SH-SY5Y (cell line): ENCODE data around the gene SLCO4A1.

Experiments
- GATA2 ChIP-seq: IDR thresholded peaks from 2 replicates; pipeline ENCODE4 v1.6.1; 2011; ENCODE audit warnings: mild to moderate bottlenecking, low read depth, low read length
- GATA3 ChIP-seq: IDR thresholded peaks from 2 replicates; pipeline ENCODE4 v1.6.1; 2011; ENCODE audit warnings: low read depth, mild to moderate bottlenecking, low read length, moderate library complexity

Gene SLCO4A1

DNA sequence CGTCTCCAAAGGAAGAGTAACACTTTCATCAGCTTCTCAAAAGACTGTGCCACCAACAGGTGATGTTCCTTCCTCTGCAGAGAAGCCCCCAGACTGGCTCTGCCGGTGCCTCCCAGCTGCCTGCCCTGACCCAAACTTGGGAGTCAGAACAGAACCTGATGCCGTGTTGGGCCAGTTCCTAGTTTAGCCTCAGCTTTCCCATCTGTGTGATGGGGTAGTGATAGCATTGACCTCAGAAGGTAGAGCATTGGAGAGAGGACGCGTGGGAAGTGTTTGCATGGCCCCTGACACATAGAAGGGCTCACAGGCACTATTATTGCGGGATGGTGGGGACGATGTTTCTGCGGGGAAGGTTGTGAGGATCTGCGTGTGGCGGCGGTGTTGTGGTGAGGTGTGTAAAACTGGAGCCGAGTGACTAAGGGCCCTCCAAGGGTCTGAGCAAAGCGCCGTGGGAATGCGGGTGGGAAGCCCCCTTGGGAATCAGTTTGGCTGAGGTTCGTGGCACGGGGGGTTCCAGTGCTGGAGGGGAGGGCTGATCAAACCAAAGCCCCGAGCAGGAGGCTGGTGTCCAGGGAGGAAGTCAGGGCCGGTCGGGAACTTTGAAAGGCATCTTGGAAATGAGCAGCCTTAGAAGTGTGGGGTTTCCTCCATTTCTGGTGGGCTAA, 68.0 kb downstream of the SLCO4A1 start:
- TF ChIP-seq GATA2 (no peak), GATA3 (no peak)

- TF ChIP-seq GATA3 (no peak), GATA2 (no peak)
Observed at GRCh38 chr20:62710886-62711702, 68.8 kb downstream of the SLCO4A1 start.

GRCh38 chr20:62711703-62712101, 69.4 kb downstream of the SLCO4A1 start:
- TF ChIP-seq GATA2: no peak
- TF ChIP-seq GATA3: no peak

DNA sequence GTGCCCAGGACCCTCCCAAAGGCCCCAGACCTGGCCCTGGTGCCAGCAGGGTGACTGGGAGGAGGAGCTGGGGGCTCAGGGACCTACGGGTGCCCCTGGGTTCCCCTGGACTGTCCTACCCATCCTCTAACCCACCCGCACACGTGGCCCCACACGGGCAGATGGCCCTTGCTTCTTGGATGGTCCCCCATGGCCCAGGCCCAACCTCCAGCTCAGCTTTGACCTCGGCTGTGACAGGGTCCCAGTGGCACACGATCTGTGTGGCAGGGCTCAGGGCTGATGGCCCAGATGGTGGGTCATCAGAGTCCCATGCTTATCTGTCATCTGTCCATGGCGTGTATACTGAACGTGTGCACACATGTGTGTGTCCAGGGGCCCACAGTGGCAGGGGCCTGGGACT, 70.3 kb downstream of the SLCO4A1 start:
- TF ChIP-seq GATA2: no peak
- no peak for TF ChIP-seq GATA3

GRCh38 chr20:62714006-62714405, 71.7 kb downstream of the SLCO4A1 start:
- TF ChIP-seq GATA2: no peak
- TF ChIP-seq GATA3: no peak

GRCh38 chr20:62714799-62715198, 72.5 kb downstream of the SLCO4A1 start:
- no peak for TF ChIP-seq GATA3
- no peak for TF ChIP-seq GATA2

DNA sequence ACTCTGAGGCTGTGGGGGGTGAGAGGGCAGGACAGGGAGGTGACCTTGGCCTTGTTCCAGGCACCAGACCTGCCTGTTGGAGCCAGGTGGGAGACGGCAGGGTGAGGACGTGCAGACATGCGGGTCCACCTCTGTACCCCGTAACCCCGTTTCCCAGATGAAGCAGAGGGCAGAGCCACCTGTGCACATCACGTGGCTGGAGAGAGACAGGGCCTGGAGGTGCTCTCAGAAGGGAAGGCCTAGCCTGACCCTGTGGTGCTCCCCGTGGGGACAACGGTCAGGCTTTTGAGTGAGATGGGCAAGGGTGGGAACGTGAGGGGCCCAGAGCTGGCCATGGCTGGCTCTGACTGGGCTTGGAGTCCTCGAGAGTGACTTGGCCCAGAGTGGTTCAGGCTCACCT, 72.9 kb downstream of the SLCO4A1 start:
- TF ChIP-seq GATA2 (no peak), GATA3 (no peak)

DNA sequence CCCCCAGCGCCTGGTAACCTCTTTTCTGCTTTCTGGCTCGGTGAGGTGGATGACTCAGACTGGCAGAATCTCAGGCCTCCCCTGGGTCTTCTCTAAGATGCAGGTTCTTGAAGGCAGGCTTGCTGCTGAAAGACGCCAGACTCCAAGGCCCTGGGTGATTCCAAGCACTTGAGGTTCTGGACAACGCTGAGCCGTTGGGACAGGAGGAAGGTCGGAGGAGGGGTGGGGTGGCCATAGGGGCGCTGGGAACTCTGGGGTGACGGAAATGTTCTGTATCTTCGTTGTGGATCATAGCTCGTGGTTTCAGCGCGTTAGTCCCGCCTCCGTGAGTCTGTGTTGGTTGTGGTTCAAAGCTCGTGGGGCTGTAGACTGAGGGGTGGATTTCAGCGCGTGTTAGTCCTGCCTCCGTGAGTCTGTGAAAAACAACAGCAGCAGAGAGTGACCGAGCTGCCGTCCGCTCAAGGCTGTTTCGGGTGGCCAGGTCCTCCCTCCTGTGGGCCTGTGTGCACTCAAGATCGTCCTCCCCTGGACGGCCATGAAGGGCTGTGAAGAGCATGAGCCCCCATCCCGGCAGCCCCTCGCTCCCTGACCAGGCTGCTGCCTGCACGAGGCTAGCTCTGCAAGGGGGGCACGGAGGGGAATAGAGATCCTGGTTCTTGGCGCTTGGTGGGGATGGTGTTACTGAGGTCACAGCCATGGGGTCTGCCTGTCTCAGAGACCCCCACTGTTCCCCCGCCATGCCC, 74.1 kb downstream of the SLCO4A1 start:
- TF ChIP-seq GATA3: no peak
- TF ChIP-seq GATA2: no peak

DNA sequence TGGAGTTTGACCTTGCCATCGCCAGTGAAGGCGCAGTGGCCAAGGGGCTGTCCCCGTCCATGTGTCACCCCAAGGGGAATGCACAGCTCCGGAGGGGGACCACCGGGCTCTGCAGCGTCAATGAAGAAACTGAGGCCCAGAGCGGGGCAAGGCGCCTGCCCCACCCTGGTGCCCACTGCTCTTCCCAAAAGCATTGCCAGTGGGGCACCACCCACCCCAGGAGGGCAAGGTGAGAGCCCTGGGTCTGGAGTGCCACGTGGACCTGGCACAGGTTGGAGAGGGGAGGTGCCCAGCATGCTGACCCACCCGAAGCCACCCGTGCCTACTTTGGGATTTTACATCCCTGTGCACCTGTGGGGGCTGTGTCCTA, 74.6 kb downstream of the SLCO4A1 start:
- TF ChIP-seq GATA2 (no peak), GATA3 (no peak)

GRCh38 chr20:62717933-62718332, 75.6 kb downstream of the SLCO4A1 start:
- TF ChIP-seq GATA2: no peak
- no peak for TF ChIP-seq GATA3

GRCh38 chr20:62718546-62718945, 76.2 kb downstream of the SLCO4A1 start:
- no peak for TF ChIP-seq GATA3
- TF ChIP-seq GATA2: no peak

DNA sequence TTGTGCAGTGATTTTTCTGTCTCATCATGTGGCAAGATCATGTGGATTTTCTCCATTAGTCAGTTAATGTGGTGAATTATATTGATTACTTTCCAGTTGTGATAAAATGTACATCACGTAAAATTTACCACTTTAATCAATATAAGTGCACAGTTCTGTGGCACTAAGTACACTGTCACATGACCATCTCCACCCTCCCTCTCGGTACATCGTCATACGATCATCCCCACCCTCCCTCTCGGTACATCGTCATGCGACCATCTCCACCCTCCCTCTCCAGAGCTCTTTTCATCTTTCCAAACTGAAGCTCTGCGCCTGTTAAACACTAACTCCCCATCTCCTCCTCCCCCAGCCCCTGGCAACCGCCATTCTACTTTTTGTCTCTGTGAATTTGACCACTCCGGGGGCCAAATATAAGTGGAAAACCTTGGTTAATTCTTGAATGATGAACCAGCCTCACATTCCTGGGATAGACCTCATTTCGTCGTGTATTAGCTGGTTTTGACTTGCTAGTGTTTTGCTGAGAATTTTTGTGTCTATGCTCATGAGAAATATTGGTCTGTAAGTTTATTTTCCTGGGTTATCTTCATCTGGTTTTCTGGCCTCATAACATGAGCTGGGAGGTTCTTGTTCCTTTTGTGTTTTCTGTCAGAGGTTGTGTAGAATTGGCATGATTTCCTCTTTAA, 77.1 kb downstream of the SLCO4A1 start:
- TF ChIP-seq GATA3: no peak
- TF ChIP-seq GATA2: no peak
